Measurements from ENCODE around the gene TUBGCP3. TPM values are rescaled to one million over a fixed set of nuclear protein-coding genes. Genes with fewer than 3 reads are reported as not detected.
A peak's percentile ranks its signal among the peaks of the same experiment; 100 is the strongest.
"Not testable (repeated sequence)": the region's sequence is repeated elsewhere in the genome, so short reads cannot be mapped to it uniquely, and the experiment has no call there.

The TUBGCP3 gene
- total and polyA plus RNA-seq, 11 donors: 6.0 to 23.5 (median 15.6) TPM

DNA sequence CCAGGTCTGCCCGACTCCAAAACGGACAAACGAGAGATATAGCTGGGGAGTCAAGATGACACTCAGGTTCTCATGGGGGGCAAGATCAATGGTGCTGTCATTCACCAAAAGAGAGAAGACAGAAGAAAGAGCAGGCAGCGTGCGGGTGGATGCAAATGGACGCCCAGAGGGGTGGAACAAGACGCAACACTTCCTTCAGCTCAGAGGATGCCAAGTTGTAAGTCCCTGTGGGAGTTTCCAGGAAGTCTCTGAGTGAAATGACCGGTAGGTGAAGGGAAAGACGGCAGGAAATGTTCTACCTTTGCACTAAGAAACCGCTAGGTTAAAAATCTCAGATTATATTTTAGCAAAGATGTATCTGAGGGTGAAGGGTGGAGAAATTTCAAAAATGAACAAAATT, 26.5 kb downstream of the TUBGCP3 start:
- peak in 2 of 4 donors; percentile 42 to 76 for ATAC-seq
- Histone ChIP-seq H3K27ac (peak overlapping the region in 1 of 12 donors; percentile 11), H3K36me3 (peaks cover 0 to 82% (median 45%) of the 10 kb centered on the region in 9 donors), H3K4me3 (no peak overlapping the region), H3K9me3 (no peaks in the 10 kb centered on the region), H3K4me1 (peaks cover 4 to 18% (median 12%) of the 10 kb centered on the region in 12 donors), H3K27me3 (no peaks in the 10 kb centered on the region)
- DNase-seq: peak in 2 of 5 donors; percentile 30 to 36
- TF ChIP-seq CTCF (IDR thresholded peaks at IDR 0.05) (no peak), POLR2A (IDR thresholded peaks at IDR 0.05) (no peak)
- intact Hi-C loops (cut with DNase I): no loop called here
- 50 to 58% (median 55%) methylated on average over 10 of the region's 10 CpGs for WGBS, 4 donors

DNA sequence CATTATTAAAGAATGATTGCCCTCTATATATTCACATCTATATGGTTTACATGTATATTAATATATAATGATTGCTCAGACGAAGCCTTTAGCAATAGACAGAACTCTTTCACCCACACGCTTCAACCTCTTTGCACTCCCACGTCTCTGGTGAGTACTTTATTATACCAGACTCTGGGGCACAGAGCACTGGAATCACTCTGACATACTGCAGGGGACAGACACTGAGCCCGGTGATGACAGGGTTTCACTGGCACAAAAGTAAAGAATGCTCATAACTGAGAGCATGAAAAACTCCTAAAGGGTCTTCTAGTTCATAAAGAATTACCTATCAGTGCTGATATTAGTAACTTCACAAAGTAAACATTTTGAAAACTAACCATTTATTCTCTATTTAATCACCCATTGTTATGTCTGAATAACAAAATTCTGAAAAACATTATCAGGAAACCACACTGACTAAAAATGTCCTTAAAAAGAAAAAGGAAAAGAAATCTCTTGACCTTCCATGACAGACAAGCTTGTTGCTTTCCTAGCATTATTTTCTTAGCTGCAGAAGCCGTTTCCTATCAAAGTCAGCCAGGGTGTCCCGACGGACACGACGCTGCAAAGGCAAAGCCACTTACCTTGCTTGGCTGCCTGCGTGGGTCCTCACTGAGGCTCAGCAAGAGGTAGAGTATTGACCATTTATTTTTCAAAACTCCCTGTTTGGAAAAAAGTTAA, 29.1 kb downstream of the TUBGCP3 start:
- H3K27me3 ChIP-seq: no peaks in the 10 kb centered on the region
- 50 to 56% (median 53%) methylated on average over 10 of the region's 10 CpGs for WGBS, 4 donors
- no peak overlapping the region for H3K27ac ChIP-seq
- peaks cover 0 to 85% (median 46%) of the 10 kb centered on the region in 9 donors for H3K36me3 ChIP-seq
- no peak for ATAC-seq
- no peak for DNase-seq
- H3K9me3 ChIP-seq: no peaks in the 10 kb centered on the region
- TF ChIP-seq CTCF (IDR thresholded peaks at IDR 0.05) (no peak), POLR2A (IDR thresholded peaks at IDR 0.05) (no peak)
- intact Hi-C loops (cut with DNase I): no loop called here
- H3K4me3 ChIP-seq: no peak overlapping the region
- peaks cover 4 to 17% (median 10%) of the 10 kb centered on the region in 12 donors for H3K4me1 ChIP-seq

DNA sequence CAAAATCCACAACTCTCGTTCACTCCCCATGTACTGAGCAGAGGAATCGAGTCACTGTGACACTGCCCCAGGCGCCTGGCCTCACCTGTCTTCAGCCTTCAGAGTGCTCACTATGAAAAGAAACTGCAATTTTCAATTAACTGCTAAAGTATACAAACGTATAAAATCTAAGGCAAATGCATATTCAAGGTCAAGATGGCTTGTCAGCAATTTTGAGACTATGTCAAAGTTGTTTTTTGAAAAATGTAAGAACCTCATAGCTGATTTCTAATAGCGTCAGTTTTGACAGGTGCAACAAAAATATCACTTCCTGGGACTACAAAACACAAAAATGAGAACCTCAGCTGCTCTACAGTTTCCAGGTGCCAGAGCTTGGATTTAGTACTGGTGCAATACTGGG, 31.4 kb downstream of the TUBGCP3 start:
- Histone ChIP-seq H3K36me3 (peaks cover 0 to 87% (median 58%) of the 10 kb centered on the region in 9 donors), H3K27ac (no peak overlapping the region), H3K4me1 (peaks cover 0 to 14% (median 9%) of the 10 kb centered on the region in 12 donors), H3K4me3 (no peak overlapping the region), H3K9me3 (no peaks in the 10 kb centered on the region), H3K27me3 (no peaks in the 10 kb centered on the region)
- ATAC-seq (no peak), DNase-seq (no peak)
- intact Hi-C loops (cut with DNase I): no loop called here
- 96 to 97% (median 96%) methylated on average over 5 of the region's 5 CpGs for WGBS, 4 donors
- no peak for TF ChIP-seq POLR2A (IDR thresholded peaks at IDR 0.05)
- no peak for TF ChIP-seq CTCF (IDR thresholded peaks at IDR 0.05)

DNA sequence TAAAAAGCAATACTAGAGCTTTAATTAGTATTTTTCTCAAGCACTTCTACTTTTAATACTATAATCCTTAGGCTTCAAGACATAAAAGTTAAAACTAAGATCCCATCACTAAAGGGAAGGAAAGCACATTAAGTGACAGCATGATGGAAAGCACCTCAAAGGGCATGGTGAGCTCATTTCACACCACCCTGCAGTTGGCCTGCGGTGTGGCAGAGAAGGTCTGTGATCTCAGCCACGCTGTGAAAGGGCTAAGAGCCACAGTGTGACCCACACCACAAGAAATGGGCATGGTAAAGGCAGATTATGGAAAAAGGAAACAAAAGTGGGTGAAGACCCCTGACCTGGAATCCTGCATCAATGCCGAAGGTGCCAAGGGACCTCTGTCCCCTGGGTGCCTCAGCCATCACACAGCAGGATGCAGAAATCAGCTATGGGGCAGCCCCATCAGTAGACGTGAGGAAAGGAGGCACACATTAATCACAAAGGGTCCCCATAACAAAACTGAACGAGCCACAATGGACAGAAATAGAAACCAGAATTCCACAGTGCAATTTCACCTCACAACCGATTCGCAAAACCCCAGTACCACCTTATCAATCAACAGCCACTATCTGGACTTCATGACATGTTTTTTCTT, 33.6 kb downstream of the TUBGCP3 start:
- intact Hi-C loops (cut with DNase I): no loop called here
- TF ChIP-seq POLR2A (IDR thresholded peaks at IDR 0.05) (no peak), CTCF (IDR thresholded peaks at IDR 0.05) (no peak)
- 87 to 92% (median 90%) methylated on average over 7 of the region's 7 CpGs for WGBS, 4 donors
- Histone ChIP-seq H3K27ac (no peak overlapping the region), H3K4me3 (no peak overlapping the region), H3K9me3 (no peaks in the 10 kb centered on the region), H3K27me3 (no peaks in the 10 kb centered on the region), H3K4me1 (peaks cover 0 to 11% (median 0%) of the 10 kb centered on the region in 12 donors), H3K36me3 (peaks cover 0 to 95% (median 74%) of the 10 kb centered on the region in 9 donors)
- DNase-seq (no peak), ATAC-seq (no peak)

DNA sequence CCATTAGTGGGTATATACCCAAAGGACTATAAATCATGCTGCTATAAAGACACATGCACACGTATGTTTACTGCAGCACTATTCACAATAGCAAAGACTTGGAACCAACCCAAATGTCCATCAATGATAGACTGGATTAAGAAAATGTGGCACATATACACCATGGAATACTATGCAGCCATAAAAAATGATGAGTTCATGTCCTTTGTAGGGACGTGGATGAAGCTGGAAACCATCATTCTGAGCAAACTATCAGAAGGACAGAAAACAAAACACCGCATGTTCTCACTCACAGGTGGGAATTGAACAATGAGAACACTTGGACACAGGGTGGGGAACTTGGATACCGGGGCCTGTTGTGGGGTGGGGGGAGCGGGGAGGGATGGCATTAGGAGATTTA, 39.0 kb downstream of the TUBGCP3 start:
- H3K4me1 ChIP-seq; H3K27me3 ChIP-seq; H3K27ac ChIP-seq; DNase-seq; intact Hi-C loops (cut with DNase I); H3K4me3 ChIP-seq; ATAC-seq; H3K9me3 ChIP-seq: not testable (repeated sequence)
- peaks cover 0 to 91% (median 75%) of the 10 kb centered on the region in 9 donors for H3K36me3 ChIP-seq
- WGBS, 4 donors: 97 to 99% (median 98%) methylated on average over 4 to 5 of the region's 5 CpGs
